Measurements from ENCODE around the gene POLDIP3.

DNA sequence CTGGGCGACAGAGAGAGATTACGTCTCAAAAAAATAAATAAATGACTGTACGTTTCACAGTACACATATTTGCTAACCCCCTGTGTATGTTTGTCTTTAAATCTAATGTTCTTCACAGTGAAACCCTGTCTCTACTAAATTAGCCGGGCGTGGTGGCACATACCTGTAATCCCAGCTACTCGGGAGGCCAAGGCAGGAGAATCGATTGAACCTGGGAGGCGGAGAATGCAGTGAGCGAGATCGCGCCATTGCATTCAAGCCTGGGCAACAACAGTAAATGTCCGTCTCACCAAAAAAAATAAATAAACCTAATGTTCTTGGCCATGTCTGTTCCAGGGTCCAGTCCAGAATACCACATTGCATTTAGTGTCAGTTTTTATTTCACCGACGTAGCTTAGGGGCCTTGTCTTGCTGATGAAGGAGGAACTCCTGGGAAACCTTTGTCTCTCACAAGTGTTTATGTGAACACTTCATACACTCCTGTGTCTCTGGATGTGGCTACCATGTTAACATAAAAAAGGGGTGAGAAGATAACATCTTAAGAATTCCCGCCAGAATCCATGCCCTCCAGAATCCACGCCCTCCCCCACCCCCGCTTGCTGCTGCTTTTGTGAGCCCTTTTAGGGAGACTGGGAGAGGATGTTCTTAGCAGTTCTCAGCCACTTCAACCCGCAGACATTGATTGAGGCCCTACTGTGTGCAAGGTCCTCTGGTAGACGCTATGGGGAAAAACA lies 65.9 kb downstream of the POLDIP3 start:
- TF ChIP-seq, protein P1, sequence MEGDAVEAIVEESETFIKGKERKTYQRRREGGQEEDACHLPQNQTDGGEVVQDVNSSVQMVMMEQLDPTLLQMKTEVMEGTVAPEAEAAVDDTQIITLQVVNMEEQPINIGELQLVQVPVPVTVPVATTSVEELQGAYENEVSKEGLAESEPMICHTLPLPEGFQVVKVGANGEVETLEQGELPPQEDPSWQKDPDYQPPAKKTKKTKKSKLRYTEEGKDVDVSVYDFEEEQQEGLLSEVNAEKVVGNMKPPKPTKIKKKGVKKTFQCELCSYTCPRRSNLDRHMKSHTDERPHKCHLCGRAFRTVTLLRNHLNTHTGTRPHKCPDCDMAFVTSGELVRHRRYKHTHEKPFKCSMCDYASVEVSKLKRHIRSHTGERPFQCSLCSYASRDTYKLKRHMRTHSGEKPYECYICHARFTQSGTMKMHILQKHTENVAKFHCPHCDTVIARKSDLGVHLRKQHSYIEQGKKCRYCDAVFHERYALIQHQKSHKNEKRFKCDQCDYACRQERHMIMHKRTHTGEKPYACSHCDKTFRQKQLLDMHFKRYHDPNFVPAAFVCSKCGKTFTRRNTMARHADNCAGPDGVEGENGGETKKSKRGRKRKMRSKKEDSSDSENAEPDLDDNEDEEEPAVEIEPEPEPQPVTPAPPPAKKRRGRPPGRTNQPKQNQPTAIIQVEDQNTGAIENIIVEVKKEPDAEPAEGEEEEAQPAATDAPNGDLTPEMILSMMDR (IDR thresholded peaks at IDR 0.05; ENCODE audit: extremely low read depth in 1 of 2, insufficient read depth in 1 of 2, low read depth in 1 of 2, low read length in 2 of 2) = no peak
- TF ChIP-seq GATA2 (IDR thresholded peaks at IDR 0.05; ENCODE audit: insufficient read depth, insufficient read length, low read depth, low read length) = no peak
- TF ChIP-seq POLR2AphosphoS5 (IDR thresholded peaks at IDR 0.05; ENCODE audit: insufficient read depth, low read depth, low read length) = no peak
- TF ChIP-seq POLR2A (IDR thresholded peaks at IDR 0.05; ENCODE audit: low read depth, low read length) = no peak
- TF ChIP-seq, protein P2, sequence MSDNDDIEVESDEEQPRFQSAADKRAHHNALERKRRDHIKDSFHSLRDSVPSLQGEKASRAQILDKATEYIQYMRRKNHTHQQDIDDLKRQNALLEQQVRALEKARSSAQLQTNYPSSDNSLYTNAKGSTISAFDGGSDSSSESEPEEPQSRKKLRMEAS (IDR thresholded peaks at IDR 0.05; ENCODE audit: insufficient read depth, insufficient read length) = no peak
- TF ChIP-seq JUN (IDR thresholded peaks at IDR 0.05; ENCODE audit: borderline replicate concordance, insufficient read depth, insufficient read length, low read depth) = no peak
- TF ChIP-seq EZH2 (IDR thresholded peaks at IDR 0.05; ENCODE audit: borderline replicate concordance, low read depth, low read length, severe bottlenecking) = no peak
- TF ChIP-seq MYC (IDR thresholded peaks at IDR 0.05; ENCODE audit: low read depth, low read length) = no peak
- no peak for TF ChIP-seq FOS (IDR thresholded peaks at IDR 0.05; ENCODE audit: borderline replicate concordance, insufficient read depth, low read length)
